Subcutaneous adipose tissue (tissue), 4 donors: ENCODE data around the gene PTGER3. TPM values are rescaled to one million over a fixed set of nuclear protein-coding genes. Genes with fewer than 3 reads are reported as not detected.

ENCODE experiments used
- total RNA-seq, 4 donors: library from RNA; depleted of rRNA; stranded (reverse); fragments of >200 nt; gene quantifications; one replicate each; pipeline ENCODE4 v1.1.0, GENCODE V29; 2016
- TF ChIP-seq, protein P1 (sequence below): fragments of 450-650 bp; IDR thresholded peaks from one replicate; pipeline ENCODE4 v1.5.1; 2016; ENCODE audit warnings: low read depth, mild to moderate bottlenecking, control low read depth, antibody characterized with exemption, moderate library complexity

The PTGER3 gene
- total RNA-seq, 4 donors from 2014 or later, result 113 to 256 (median 168) TPM

- TF ChIP-seq, protein P1, sequence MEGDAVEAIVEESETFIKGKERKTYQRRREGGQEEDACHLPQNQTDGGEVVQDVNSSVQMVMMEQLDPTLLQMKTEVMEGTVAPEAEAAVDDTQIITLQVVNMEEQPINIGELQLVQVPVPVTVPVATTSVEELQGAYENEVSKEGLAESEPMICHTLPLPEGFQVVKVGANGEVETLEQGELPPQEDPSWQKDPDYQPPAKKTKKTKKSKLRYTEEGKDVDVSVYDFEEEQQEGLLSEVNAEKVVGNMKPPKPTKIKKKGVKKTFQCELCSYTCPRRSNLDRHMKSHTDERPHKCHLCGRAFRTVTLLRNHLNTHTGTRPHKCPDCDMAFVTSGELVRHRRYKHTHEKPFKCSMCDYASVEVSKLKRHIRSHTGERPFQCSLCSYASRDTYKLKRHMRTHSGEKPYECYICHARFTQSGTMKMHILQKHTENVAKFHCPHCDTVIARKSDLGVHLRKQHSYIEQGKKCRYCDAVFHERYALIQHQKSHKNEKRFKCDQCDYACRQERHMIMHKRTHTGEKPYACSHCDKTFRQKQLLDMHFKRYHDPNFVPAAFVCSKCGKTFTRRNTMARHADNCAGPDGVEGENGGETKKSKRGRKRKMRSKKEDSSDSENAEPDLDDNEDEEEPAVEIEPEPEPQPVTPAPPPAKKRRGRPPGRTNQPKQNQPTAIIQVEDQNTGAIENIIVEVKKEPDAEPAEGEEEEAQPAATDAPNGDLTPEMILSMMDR, result no peak
Measured at GRCh38 chr1:71072273-71072672, 24.7 kb upstream of the PTGER3 start.

GRCh38 chr1:71071720-71072119, 24.1 kb upstream of the PTGER3 start:
- TF ChIP-seq, protein P1, result no peak

DNA sequence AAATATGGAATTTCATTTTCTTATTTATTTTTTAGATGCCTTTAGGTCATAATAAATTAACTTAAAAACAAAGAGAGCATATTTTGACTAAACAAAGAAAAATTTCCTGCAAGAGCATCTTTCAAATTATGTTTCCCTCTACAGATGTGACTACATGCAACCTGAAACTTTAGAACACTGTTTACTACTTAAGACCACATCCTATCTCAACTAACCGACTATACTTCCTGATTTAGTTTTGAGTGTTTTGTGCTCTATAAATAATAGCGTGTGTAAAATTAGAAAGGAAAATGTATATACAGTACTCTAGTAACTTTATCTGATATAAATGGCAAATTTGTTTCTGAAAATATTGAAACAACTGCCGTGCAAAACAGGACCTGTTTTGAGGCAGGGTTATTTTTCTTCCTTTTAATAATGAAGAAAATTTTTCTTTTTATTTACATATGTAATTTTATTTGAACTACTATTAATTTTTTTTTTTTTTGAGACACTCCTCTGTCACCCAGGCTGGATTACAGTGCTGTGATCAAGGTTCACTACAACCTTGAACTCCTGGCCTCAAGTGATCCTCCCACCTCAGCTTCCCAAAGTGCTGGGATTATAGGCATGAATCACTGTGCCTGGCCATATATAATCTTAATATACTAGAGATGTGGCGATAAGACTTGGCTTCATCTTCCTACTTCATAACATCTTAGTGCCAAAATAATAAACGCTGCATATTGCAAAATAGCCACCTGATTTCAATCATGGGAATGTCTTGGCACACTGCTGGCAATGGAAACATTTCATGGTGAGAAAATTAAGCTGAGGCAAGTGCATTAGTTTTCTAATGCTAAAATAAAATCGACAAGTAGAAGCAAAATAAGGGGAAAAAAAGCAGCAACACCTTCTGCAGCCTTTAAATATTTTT, 21.0 kb upstream of the PTGER3 start:
- TF ChIP-seq, protein P1, result no peak

GRCh38 chr1:71054791-71055190, 7.2 kb upstream of the PTGER3 start:
- TF ChIP-seq, protein P1, result no peak

DNA sequence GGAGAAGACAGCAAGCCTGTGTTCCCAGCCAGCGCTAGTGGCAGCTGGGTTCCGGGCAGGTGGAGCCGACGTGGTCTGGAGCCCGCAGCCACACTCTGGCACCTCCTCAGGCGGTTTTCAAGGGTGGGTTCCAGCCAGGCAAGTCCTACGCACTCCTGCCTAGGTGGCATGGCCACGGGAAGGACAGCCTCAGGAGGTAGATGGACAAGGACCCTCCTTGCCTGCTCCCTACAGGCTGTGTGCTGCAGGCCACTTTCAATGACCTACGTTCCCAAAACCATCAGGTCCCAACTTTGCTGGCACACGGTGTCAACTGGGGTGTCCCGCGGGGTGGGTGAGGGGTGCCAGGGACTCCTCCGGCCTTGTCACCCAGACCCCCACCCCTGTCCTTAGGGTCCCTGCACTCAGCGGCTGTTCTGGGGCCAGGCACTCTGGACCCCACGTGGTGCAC, 6.7 kb upstream of the PTGER3 start:
- TF ChIP-seq, protein P1, result no peak

- TF ChIP-seq, protein P1, result no peak
Measured at GRCh38 chr1:71053758-71054157, 6.1 kb upstream of the PTGER3 start.

- TF ChIP-seq, protein P1, result no peak
Measured at GRCh38 chr1:71053146-71053545, 5.5 kb upstream of the PTGER3 start.
